ENCODE results near the gene FAHD2A. TPM values are rescaled to one million over a fixed set of nuclear protein-coding genes. Genes with fewer than 3 reads are reported as not detected.
A peak's percentile ranks its signal among the peaks of the same experiment; 100 is the strongest.

FAHD2A gene
- total RNA-seq, 3 donors from 2014 or later: 19.3 to 50.1 (median 24.3) TPM

DNA sequence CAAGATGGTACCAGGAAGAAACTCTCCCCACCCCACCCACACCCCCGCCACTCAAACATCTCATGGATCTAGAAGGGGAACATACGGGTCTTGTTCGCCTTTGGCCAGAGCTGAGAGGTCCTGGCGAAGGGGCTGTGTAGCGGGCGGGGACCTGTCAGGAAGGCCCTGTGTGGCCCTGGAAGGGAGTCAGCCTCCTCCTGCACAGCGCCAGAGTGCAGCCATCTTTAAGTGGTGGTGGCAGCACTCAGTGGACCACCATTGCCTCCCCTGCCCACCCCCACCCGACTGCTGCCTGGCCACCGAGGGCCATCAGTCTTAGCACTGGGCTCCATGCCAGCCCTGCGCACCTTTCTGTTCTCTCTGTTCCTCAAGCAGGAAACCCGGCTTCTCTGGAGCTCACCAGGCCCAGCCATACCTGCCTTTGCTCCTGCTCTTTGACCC, 11.6 kb upstream of the FAHD2A start:
- Histone ChIP-seq H3K27me3 (peaks cover 0 to 6% of the 10 kb centered on the region in 2 donors), H3K4me3 (no peak overlapping the region), H3K27ac (no peak overlapping the region), H3K4me1 (no peaks in the 10 kb centered on the region), H3K9me3 (no peaks in the 10 kb centered on the region), H3K36me3 (no peaks in the 10 kb centered on the region)
- intact Hi-C loops (cut with DNase I; ENCODE audit: low total_unique reads): no loop called here
- no peak for DNase-seq (ENCODE audit: low spot score in 2 of 2)
- TF ChIP-seq POLR2AphosphoS5 (IDR thresholded peaks at IDR 0.05): no peak
- no peak for TF ChIP-seq CTCF (IDR thresholded peaks at IDR 0.05)
- no peak for TF ChIP-seq POLR2A (IDR thresholded peaks at IDR 0.05)

GRCh38 chr2:95391641-95392310, 10.7 kb upstream of the FAHD2A start:
- Histone ChIP-seq H3K4me1 (no peaks in the 10 kb centered on the region), H3K27ac (no peak overlapping the region), H3K27me3 (peaks cover 0 to 6% of the 10 kb centered on the region in 2 donors), H3K36me3 (no peaks in the 10 kb centered on the region), H3K9me3 (no peaks in the 10 kb centered on the region), H3K4me3 (no peak overlapping the region)
- intact Hi-C loops (cut with DNase I; ENCODE audit: low total_unique reads): no loop called here
- TF ChIP-seq POLR2AphosphoS5 (IDR thresholded peaks at IDR 0.05) (no peak), CTCF (IDR thresholded peaks at IDR 0.05) (no peak), POLR2A (IDR thresholded peaks at IDR 0.05) (no peak)
- peak in 1 of 2 donors; percentile 22 for DNase-seq (ENCODE audit: low spot score in 2 of 2)

DNA sequence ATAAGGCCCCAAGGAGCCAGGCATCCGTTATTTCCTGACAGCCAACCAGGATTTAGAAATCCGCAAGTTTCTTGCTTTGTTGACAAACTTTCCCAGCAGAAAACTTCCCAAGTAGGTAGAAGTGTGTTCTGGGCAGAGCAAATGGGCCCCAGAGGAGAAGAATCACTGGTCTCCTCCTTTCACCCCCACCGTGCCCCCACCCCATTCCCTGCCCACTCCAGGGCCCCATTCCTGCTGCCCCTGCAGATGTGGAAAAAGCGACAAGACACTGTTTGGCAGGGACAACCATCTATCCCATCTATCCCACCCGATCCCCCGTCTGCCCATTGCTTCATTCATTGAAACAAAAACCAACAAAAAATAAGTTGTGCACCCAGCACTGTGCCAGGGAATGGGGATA, 10.2 kb upstream of the FAHD2A start:
- H3K36me3 ChIP-seq: no peaks in the 10 kb centered on the region
- H3K9me3 ChIP-seq: no peaks in the 10 kb centered on the region
- H3K4me1 ChIP-seq: no peaks in the 10 kb centered on the region
- peak in 1 of 2 donors; percentile 22 for DNase-seq (ENCODE audit: low spot score in 2 of 2)
- TF ChIP-seq POLR2A (IDR thresholded peaks at IDR 0.05) (no peak), POLR2AphosphoS5 (IDR thresholded peaks at IDR 0.05) (no peak), CTCF (IDR thresholded peaks at IDR 0.05) (no peak)
- H3K27me3 ChIP-seq: peaks cover 0 to 6% of the 10 kb centered on the region in 2 donors
- H3K4me3 ChIP-seq: no peak overlapping the region
- no peak overlapping the region for H3K27ac ChIP-seq
- intact Hi-C loops (cut with DNase I; ENCODE audit: low total_unique reads): no loop called here

- H3K9me3 ChIP-seq: no peaks in the 10 kb centered on the region
- peak in 1 of 2 donors; percentile 20 for DNase-seq (ENCODE audit: low spot score in 2 of 2)
- H3K27ac ChIP-seq: no peak overlapping the region
- H3K4me1 ChIP-seq: no peaks in the 10 kb centered on the region
- no peaks in the 10 kb centered on the region for H3K36me3 ChIP-seq
- no peak overlapping the region for H3K4me3 ChIP-seq
- intact Hi-C loops (cut with DNase I; ENCODE audit: low total_unique reads): no loop called here
- H3K27me3 ChIP-seq: peaks cover 0 to 6% of the 10 kb centered on the region in 2 donors
- TF ChIP-seq POLR2AphosphoS5 (IDR thresholded peaks at IDR 0.05): no peak
- no peak for TF ChIP-seq CTCF (IDR thresholded peaks at IDR 0.05)
- no peak for TF ChIP-seq POLR2A (IDR thresholded peaks at IDR 0.05)
These were observed 9.6 kb upstream of the FAHD2A start for GRCh38 chr2:95392730-95393455.

DNA sequence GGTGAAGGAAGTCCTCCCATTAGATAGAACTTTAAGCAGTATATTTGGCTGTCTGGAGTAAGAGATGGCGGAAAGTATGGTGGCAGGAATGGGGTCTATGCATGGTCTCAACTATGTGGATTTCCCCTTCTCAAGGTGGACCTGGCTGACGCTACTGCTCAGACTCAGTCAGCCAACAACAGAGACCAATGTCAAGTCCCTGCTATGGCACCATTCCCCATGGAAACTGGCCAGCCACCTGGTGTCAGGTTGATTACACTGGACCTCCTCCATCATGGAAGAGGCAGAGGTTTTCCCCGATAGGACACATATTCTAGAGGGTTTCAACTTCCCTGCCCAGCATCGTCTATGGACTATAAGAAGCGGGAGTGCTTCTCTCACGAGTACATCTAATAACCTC, 8.6 kb upstream of the FAHD2A start:
- Histone ChIP-seq H3K9me3 (no peaks in the 10 kb centered on the region), H3K36me3 (no peaks in the 10 kb centered on the region), H3K4me1 (no peaks in the 10 kb centered on the region), H3K27ac (no peak overlapping the region), H3K27me3 (no peaks in the 10 kb centered on the region), H3K4me3 (no peak overlapping the region)
- peak in 1 of 2 donors; percentile 15 for DNase-seq (ENCODE audit: low spot score in 2 of 2)
- intact Hi-C loops (cut with DNase I; ENCODE audit: low total_unique reads): no loop called here
- TF ChIP-seq POLR2A (IDR thresholded peaks at IDR 0.05): no peak
- no peak for TF ChIP-seq CTCF (IDR thresholded peaks at IDR 0.05)
- TF ChIP-seq POLR2AphosphoS5 (IDR thresholded peaks at IDR 0.05): no peak
